ENCODE results near the gene DAG1.
"Not testable (repeated sequence)": the region's sequence is repeated elsewhere in the genome, so short reads cannot be mapped to it uniquely, and the experiment has no call there.

DAG1 gene

GRCh38 chr3:49470714-49471420 lies 800 bp downstream of the DAG1 start:
- DNase-seq (ENCODE audit: low read depth in 3 of 3): no peak

- DNase-seq (ENCODE audit: low read depth in 3 of 3): no peak
Observed at GRCh38 chr3:49471856-49472495, 1.9 kb downstream of the DAG1 start.

- no peak for DNase-seq (ENCODE audit: low read depth in 3 of 3)
Observed at GRCh38 chr3:49476563-49476962, 6.5 kb downstream of the DAG1 start.

GRCh38 chr3:49482766-49483165 lies 12.7 kb downstream of the DAG1 start:
- DNase-seq (ENCODE audit: low read depth in 3 of 3): no peak

GRCh38 chr3:49484471-49484870 lies 14.4 kb downstream of the DAG1 start:
- DNase-seq (ENCODE audit: low read depth in 3 of 3): no peak

- DNase-seq (ENCODE audit: low read depth in 3 of 3): no peak
Observed at GRCh38 chr3:49489247-49489646, 19.2 kb downstream of the DAG1 start.

GRCh38 chr3:49492969-49493368 lies 22.9 kb downstream of the DAG1 start:
- no peak for DNase-seq (ENCODE audit: low read depth in 3 of 3)

GRCh38 chr3:49493901-49494300 lies 23.8 kb downstream of the DAG1 start:
- no peak for DNase-seq (ENCODE audit: low read depth in 3 of 3)

GRCh38 chr3:49495023-49495422 lies 25.0 kb downstream of the DAG1 start:
- no peak for DNase-seq (ENCODE audit: low read depth in 3 of 3)

GRCh38 chr3:49496845-49497244 lies 26.8 kb downstream of the DAG1 start:
- DNase-seq (ENCODE audit: low read depth in 3 of 3): not testable (repeated sequence)

- DNase-seq (ENCODE audit: low read depth in 3 of 3): no peak
Observed at GRCh38 chr3:49497606-49498005, 27.5 kb downstream of the DAG1 start.

- DNase-seq (ENCODE audit: low read depth in 3 of 3): no peak
Observed at GRCh38 chr3:49498239-49498638, 28.2 kb downstream of the DAG1 start.

- no peak for DNase-seq (ENCODE audit: low read depth in 3 of 3)
Observed at GRCh38 chr3:49498648-49499047, 28.6 kb downstream of the DAG1 start.

- DNase-seq (ENCODE audit: low read depth in 3 of 3): no peak
Observed at GRCh38 chr3:49500205-49500731, 30.2 kb downstream of the DAG1 start.

- no peak for DNase-seq (ENCODE audit: low read depth in 3 of 3)
Observed at GRCh38 chr3:49500732-49501609, 30.9 kb downstream of the DAG1 start.

- DNase-seq (ENCODE audit: low read depth in 3 of 3): no peak
Observed at GRCh38 chr3:49501842-49502241, 31.8 kb downstream of the DAG1 start.

GRCh38 chr3:49506906-49507305 lies 36.8 kb downstream of the DAG1 start:
- DNase-seq (ENCODE audit: low read depth in 3 of 3): no peak

GRCh38 chr3:49509028-49509561 lies 39.0 kb downstream of the DAG1 start:
- DNase-seq (ENCODE audit: low read depth in 3 of 3): no peak

GRCh38 chr3:49511639-49512038 lies 41.6 kb downstream of the DAG1 start:
- no peak for DNase-seq (ENCODE audit: low read depth in 3 of 3)

GRCh38 chr3:49512781-49513355 lies 42.8 kb downstream of the DAG1 start:
- DNase-seq (ENCODE audit: low read depth in 3 of 3): no peak

GRCh38 chr3:49513494-49514124 lies 43.5 kb downstream of the DAG1 start:
- no peak for DNase-seq (ENCODE audit: low read depth in 3 of 3)

All from stimulated activated CD4-positive, alpha-beta T cell treated with anti-CD3 and anti-CD28 coated beads, TNF-alpha, amount 100 ng/mL, for 4 hours (primary cell).